Spleen (tissue), 11 donors: ENCODE results near the gene KIFC1. TPM values are rescaled to one million over a fixed set of nuclear protein-coding genes. Genes with fewer than 3 reads are reported as not detected.

Experiments
- DNase-seq: peaks from one replicate; pipeline ENCODE4 v3.0.0-alpha.2; 2020
- H3K27ac ChIP-seq, 8 donors: fragments of 200-600 bp; sonication (generic) in 7 of 8; 1 replicate in 4 of 8; 2 replicates in 4 of 8; pipeline versions ENCODE4 v1.5.0 to v1.8.0; 2016 to 2021; ENCODE audit warnings: inconsistent platforms in 4 of 8, mild to moderate bottlenecking in 4 of 8, moderate library complexity in 1 of 8
- H3K27me3 ChIP-seq, 7 donors: fragments of 200-600 bp; sonication (generic) in 6 of 7; replicated peaks in 1 of 7; 1 replicate in 4 of 7; 2 replicates in 3 of 7; pipeline versions ENCODE4 v1.5.0 to v1.8.0; 2016 to 2021; ENCODE audit warnings: inconsistent platforms in 3 of 7, mild to moderate bottlenecking in 1 of 7
- H3K36me3 ChIP-seq, 6 donors: fragments of 200-600 bp; sonication (generic) in 5 of 6; 1 replicate in 4 of 6; 2 replicates in 2 of 6; pipeline versions ENCODE4 v1.5.0 to v1.8.0; 2016 to 2021; ENCODE audit warnings: inconsistent platforms in 2 of 6
- H3K4me1 ChIP-seq, 6 donors: fragments of 200-600 bp; sonication (generic) in 5 of 6; 1 replicate in 3 of 6; 2 replicates in 3 of 6; pipeline versions ENCODE4 v1.5.0 to v1.8.0; 2016 to 2021; ENCODE audit warnings: inconsistent platforms in 3 of 6
- H3K4me3 ChIP-seq, 8 donors: fragments of 200-600 bp; sonication (generic) in 7 of 8; 1 replicate in 4 of 8; 2 replicates in 4 of 8; pipeline versions ENCODE4 v1.5.0 to v1.8.0; 2016 to 2021; ENCODE audit warnings: inconsistent platforms in 4 of 8, mild to moderate bottlenecking in 4 of 8, moderate library complexity in 2 of 8
- H3K9me3 ChIP-seq, 8 donors: fragments of 200-600 bp; sonication (generic) in 7 of 8; 1 replicate in 4 of 8; 2 replicates in 4 of 8; pipeline versions ENCODE4 v1.5.0 to v1.8.0; 2016 to 2021; ENCODE audit warnings: inconsistent platforms in 4 of 8
- CTCF ChIP-seq, 11 experiments: fragments of 200-600 bp in 7 of 11; fragments of 450-650 bp in 4 of 11; sonication (generic) in 4 of 11; IDR thresholded peaks in 8 of 11; conservative IDR thresholded peaks in 3 of 11; 1 replicate in 7 of 11; 2 replicates in 4 of 11; pipeline versions ENCODE4 v1.4.0 to v1.8.0; 2016 to 2021; ENCODE audit warnings: antibody characterized with exemption in 11 of 11, inconsistent platforms in 4 of 11, mild to moderate bottlenecking in 1 of 11
- POLR2A ChIP-seq, 3 donors: fragments of 450-650 bp; IDR thresholded peaks; one replicate each; pipeline ENCODE4 v1.5.1; 2017; ENCODE audit warnings: antibody characterized with exemption in 3 of 3, mild to moderate bottlenecking in 1 of 3
- POLR2AphosphoS5 ChIP-seq, 3 donors: sonication (generic); formaldehyde crosslinking; IDR thresholded peaks; one replicate each; pipeline ENCODE4 v1.5.1; 2017; ENCODE audit warnings: antibody characterized with exemption in 3 of 3
- WGBS, 5 donors: extraction: QIAGEN DNeasy Blood & Tissue Kit in 3 of 5; methylation state at CpG; one replicate each; pipeline versions ENCODE4 v1.1.5 to v1.1.7; 2013 to 2018; 5-methylcytosine and 5-hydroxymethylcytosine counted together
- intact Hi-C: fragments of 100-400 bp; cut with DNase I; formaldehyde crosslinking; loops from one replicate; pipeline ENCODE4 v1.15.0; 2023; ENCODE audit warnings: low total_unique reads
- polyA plus RNA-seq, 3 donors: library from polyadenylated mRNA; stranded (reverse); fragments of 200-250 nt; gene quantifications; one replicate each; pipeline ENCODE4 v1.2.1, GENCODE V29; 2013
- total RNA-seq, 7 donors: library from RNA; depleted of rRNA in 3 of 7; stranded (reverse); fragments of >200 nt in 3 of 7; fragmentation: NEBNext Ultra II Directional in 4 of 7; extraction: Animal tissue kit (Norgen Biotek cat#: 25700) in 4 of 7; gene quantifications; one replicate each; pipeline versions ENCODE4 v1.1.0 to v1.2.1, GENCODE V29; 2016 to 2021
- donor health status: healthy with polysubstance abuse.
- donor health status: DM: no; HTN: no; CAD: no; lungs with moderate emphysema.
- donor health status: DM: no; HTN: no; CAD: no.
- donor health status: Bipolar disorder and iron deficiency.
- donor health status: healthy.
- donor health status: DM: no; HTN: no; CAD: no.
- donor health status: DM: yes; HTN: yes; CAD: no.

The KIFC1 gene
- total and polyA plus RNA-seq, 10 donors: 1.2 to 11.3 (median 5.4) TPM

GRCh38 chr6:33406126-33406525 lies 14.5 kb downstream of the KIFC1 start:
- no peaks in the 10 kb centered on the region for H3K9me3 ChIP-seq
- H3K27me3 ChIP-seq: no peaks in the 10 kb centered on the region
- 95 to 97% (median 96%) methylated on average over 16 to 17 of the region's 17 CpGs for WGBS, 5 donors
- no peak overlapping the region for H3K4me3 ChIP-seq
- no peak overlapping the region for H3K27ac ChIP-seq
- intact Hi-C loops: no loop called here
- H3K4me1 ChIP-seq: peaks cover 0 to 17% (median 3%) of the 10 kb centered on the region in 6 donors
- TF ChIP-seq POLR2A (IDR thresholded peaks at IDR 0.05): no peak
- no peak for TF ChIP-seq POLR2AphosphoS5 (IDR thresholded peaks at IDR 0.05)
- TF ChIP-seq CTCF (IDR thresholded peaks at IDR 0.05 in 8 of 11, conservative IDR thresholded peaks at IDR 0.05 in 3 of 11): no peak
- peaks cover 0 to 47% (median 0%) of the 10 kb centered on the region in 6 donors for H3K36me3 ChIP-seq
- DNase-seq: no peak

GRCh38 chr6:33407132-33407718 lies 15.6 kb downstream of the KIFC1 start:
- no peak overlapping the region for H3K4me3 ChIP-seq
- H3K9me3 ChIP-seq: no peaks in the 10 kb centered on the region
- H3K27me3 ChIP-seq: no peaks in the 10 kb centered on the region
- H3K4me1 ChIP-seq: peaks cover 3 to 28% (median 13%) of the 10 kb centered on the region in 6 donors
- intact Hi-C loops: no loop called here
- 84 to 88% (median 85%) methylated on average over 5 of the region's 5 CpGs for WGBS, 5 donors
- H3K27ac ChIP-seq: no peak overlapping the region
- no peak for DNase-seq
- TF ChIP-seq POLR2AphosphoS5 (IDR thresholded peaks at IDR 0.05): no peak
- peak in 1 of 11 experiments; percentile 20 for TF ChIP-seq CTCF (IDR thresholded peaks at IDR 0.05 in 8 of 11, conservative IDR thresholded peaks at IDR 0.05 in 3 of 11)
- TF ChIP-seq POLR2A (IDR thresholded peaks at IDR 0.05): no peak
- H3K36me3 ChIP-seq: peaks cover 0 to 48% (median 1%) of the 10 kb centered on the region in 6 donors

- TF ChIP-seq CTCF (IDR thresholded peaks at IDR 0.05 in 8 of 11, conservative IDR thresholded peaks at IDR 0.05 in 3 of 11) (peak in 1 of 11 experiments; percentile 22), POLR2AphosphoS5 (IDR thresholded peaks at IDR 0.05) (peak; percentile 86 to 95 (median 91)), POLR2A (IDR thresholded peaks at IDR 0.05) (peak in 2 of 3 donors; percentile 30)
- Histone ChIP-seq H3K4me3 (peak overlapping the region; percentile 67 to 95 (median 84)), H3K27me3 (no peaks in the 10 kb centered on the region), H3K36me3 (peaks cover 2 to 49% (median 31%) of the 10 kb centered on the region in 6 donors), H3K9me3 (no peaks in the 10 kb centered on the region), H3K27ac (peak overlapping the region; percentile 95 to 99 (median 98)), H3K4me1 (peaks cover 24 to 57% (median 42%) of the 10 kb centered on the region in 6 donors)
- DNase-seq: peak; percentile 100
- intact Hi-C loops: no loop called here
- WGBS, 5 donors: 0 to 1% (median 1%) methylated on average over 12 to 65 of the region's 65 CpGs
Measured at GRCh38 chr6:33410050-33410710, 18.6 kb downstream of the KIFC1 start.
